Glomerular visceral epithelial cell (primary cell): Measurements from ENCODE around the gene STAC.

Source experiments
- DNase-seq: peaks from one replicate; pipeline ENCODE4 v3.0.0-alpha.2; 2016; ENCODE audit errors: extremely low spot score

The STAC gene

DNA sequence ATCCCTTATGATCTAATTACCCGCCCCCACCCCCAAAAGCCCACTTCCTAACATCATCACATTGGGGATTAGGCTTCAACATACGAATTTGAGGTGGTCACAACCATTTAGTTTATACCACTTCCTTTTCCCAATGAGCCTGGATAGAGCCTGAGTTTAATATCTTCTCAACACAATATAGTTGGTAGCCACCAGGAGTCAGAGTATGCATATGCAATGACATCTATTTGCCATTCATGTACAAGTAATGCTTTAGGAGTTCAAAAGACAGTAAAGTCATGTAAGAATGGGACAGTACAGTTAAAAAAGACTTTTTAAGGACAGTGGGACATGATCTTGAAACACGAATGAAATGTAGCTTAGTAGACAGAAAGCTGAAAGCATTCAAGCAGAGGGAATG is 211.7 kb downstream of the STAC start:
- DNase-seq, result peak; percentile 32

DNA sequence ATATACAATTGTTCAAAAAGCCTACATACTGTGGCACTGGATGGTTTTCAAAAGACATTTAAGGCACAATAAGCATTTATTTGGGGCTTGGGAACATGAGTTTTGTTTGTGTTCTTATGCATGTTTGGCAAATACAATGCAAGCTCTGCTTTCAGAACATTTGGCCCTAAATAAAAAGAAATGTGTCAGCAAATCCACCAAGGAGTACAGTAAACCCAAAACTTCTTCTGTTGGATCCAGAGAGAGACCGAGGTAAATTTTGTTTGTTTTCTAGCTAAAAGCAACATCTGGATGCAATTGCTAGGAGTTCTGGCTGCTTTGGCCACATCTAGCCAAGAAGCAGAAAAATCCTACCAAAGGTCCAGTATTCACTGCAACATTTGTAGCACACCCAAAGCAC is 215.2 kb downstream of the STAC start:
- DNase-seq, result no peak

DNA sequence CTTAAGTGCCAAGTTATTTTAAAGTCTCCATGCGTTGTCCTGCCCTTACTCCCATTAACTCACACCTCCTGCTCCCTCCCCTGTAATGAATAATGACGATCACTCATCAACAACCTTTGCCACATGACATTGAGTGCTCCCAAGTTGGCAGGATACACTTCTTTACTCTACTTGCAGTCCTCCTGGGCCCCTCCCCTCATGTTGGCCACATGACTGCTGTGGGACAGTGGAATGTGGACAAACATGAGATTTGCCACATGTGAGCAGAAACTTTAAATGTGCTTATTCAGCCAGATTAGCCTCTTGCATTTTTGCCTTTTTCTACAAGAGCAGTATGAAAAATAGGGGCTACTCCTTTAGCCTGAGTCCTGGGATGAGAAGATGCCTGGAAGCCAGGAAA is 216.1 kb downstream of the STAC start:
- no peak for DNase-seq

DNA sequence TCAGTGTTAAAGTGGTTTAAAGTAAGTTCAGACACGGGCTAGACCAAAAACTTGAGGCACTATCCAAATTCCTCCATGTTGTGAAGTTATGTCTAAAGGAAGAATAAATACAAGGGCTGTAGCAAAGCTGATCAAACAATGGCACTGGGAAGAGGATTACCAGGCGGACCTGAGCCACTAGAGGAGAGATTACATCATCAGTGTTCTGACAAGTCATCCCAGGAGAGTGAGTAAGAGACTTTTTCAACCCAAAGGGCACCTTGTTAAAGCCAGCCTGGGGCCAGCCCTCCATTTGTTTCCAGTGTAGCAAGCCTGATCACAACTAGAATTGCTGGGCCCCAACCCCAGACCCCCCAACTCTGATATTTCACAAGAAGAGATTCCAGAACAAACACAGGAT is 217.1 kb downstream of the STAC start:
- peak; percentile 36 for DNase-seq
